Activated T-helper 1 cell treated with anti-CD3 and anti-CD28 coated beads, Interleukin-2, amount 50 U/mL, for 16 hours (primary cell): ENCODE data around the gene SLC37A4.
A peak's percentile ranks its signal among the peaks of the same experiment; 100 is the strongest.
"Not testable (repeated sequence)": the region's sequence is repeated elsewhere in the genome, so short reads cannot be mapped to it uniquely, and the experiment has no call there.

ENCODE experiments used
- DNase-seq, 2 donors: peaks; one replicate each; pipeline ENCODE4 v3.0.0-alpha.2; 2020; ENCODE audit warnings: low read depth in 1 of 2, low spot score in 1 of 2

The SLC37A4 gene

DNA sequence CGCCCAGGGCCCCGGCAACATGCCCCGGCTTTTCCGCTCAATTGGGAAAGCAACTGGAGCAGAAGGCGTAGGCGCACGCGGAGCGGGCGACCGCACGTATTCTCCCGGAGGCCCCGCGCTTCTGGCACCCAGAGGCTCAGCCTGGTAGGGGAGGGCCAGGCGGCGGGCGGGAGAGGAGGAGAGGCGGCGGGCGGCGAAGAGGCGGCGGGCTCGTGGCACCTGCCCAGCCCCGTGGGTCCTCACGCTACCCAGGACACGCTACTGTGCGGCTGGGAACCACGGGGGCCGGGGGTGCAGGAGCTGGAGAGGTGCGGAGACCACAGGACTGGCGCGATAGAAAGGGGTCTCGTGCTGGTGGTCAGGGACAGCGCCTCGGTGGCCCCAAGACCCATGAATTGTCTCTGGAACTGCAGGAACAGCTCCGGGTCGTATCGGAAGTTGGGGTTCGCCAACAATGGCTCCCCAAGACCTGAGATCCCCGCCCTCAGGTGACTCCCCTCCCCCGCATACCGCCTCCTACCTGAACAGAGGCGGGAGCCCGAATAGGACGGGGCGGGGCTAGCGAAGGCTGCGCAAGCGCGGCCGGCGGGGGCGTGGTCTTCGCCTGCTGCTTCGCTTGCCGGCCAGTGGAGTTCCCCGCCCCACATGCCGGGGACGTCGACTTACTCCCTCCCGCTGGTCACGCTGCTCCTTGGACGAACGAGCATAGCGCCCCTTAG lies at the start of gene SLC37A4:
Gene SLC37A4, minus strand, starts transcription at position 549 of the 719 bp plus-strand sequence.
- DNase-seq = peak; percentile 98 to 99

DNA sequence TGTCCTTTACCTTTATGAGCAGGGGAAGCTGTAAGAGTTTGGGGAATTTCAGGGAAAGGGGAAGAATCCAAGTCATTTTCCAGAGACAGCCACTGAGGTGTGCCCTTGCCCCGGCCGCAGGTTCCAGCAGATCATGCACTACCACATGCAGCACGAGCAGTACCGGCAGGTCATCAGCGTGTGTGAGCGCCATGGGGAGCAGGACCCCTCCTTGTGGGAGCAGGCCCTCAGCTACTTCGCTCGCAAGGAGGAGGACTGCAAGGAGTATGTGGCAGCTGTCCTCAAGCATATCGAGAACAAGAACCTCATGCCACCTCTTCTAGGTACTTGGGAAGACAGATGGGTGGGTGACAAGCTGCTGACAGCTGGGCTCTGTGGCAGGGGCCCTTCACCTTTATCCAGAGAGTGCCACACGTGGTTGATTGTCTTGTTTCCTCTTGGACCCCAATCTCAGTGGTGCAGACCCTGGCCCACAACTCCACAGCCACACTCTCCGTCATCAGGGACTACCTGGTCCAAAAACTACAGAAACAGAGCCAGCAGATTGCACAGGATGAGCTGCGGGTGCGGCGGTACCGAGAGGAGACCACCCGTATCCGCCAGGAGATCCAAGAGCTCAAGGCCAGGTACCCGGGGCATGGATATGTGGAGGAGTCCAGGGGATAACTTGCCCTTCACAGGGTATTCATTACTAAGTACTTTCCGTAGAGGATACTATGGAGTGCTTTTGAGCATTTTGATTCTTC lies 48.2 kb upstream of the SLC37A4 start:
- DNase-seq = no peak

- no peak for DNase-seq
These were observed 47.2 kb upstream of the SLC37A4 start for GRCh38 chr11:119077839-119078238.

- peak; percentile 96 to 97 for DNase-seq
These were observed 36.9 kb upstream of the SLC37A4 start, which contains the start of gene VPS11 for GRCh38 chr11:119067371-119068222. Gene VPS11 (plus strand): TSS chr11:119067818. CDS start chr11:119067824, 6 bp downstream.

GRCh38 chr11:119065369-119065768 lies 34.7 kb upstream of the SLC37A4 start:
- peak in 1 of 2 donors; percentile 17 for DNase-seq

GRCh38 chr11:119062779-119063178 lies 32.1 kb upstream of the SLC37A4 start:
- no peak for DNase-seq

DNA sequence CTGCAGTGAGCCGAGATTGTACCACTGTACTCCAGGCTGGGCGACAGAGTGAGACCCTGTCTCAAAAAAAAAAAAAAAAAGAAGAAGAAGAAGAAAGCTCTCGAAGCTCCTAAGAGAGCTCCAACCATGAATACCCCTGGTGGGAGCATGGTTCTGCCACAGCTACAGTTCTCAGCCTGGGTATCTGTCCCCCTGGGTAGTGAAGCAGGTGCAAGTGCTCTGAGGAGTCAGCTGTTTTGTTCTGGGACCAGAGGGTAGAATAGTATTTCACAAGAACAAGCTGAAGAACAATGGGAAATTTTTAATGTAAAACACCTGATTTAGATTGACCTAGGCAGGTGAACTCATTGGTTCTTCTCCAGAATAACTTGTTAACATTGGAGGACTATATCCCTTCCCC lies 30.6 kb upstream of the SLC37A4 start:
- DNase-seq = no peak

GRCh38 chr11:119059128-119059527 lies 28.5 kb upstream of the SLC37A4 start:
- DNase-seq = not testable (repeated sequence)

DNA sequence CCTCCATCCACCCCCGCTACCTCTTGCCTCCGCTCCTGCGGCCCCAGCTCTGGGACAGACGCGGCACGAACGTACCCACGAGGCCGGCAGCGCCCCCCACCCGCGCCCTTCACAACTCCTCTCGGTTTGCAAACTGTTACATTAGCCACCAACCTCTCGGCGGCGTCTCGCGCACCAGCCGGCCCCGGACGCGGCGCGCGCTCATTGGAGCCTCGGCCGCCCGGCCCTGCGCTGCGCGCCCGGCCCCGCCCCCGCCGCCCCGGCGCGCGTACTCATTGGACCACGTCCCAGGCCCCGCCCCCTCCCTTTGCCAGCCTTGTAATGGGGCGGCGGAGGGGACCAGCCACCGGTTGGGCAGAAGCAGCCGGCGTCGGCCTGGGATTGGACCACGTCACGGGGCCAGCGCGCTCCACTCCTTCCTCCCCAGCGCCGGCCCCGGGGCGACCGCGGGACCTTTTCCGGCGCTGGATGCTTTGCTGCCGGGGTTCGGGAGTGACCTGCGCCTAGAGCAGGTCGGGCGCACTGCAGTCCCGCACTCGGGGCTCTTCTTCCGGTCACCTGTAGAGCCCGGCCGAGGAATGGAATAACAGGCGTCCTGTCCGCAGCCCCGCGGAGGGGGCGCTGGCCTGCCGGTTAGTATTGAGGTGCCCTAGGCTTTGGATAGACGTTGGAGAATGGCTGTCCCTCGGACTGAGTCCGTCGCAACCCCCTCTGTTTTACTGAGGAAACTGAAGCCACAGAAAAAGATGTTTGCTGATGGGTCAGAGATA lies 26.5 kb upstream of the SLC37A4 start, which contains the start of gene HYOU1:
Gene HYOU1, minus strand, starts transcription at position 206 of the 770 bp plus-strand sequence. CDS start 1,045 bp downstream, outside the sequence.
- DNase-seq = peak; percentile 96 to 98

- DNase-seq = peak in 1 of 2 donors; percentile 36
These were observed 25.8 kb upstream of the SLC37A4 start for GRCh38 chr11:119056421-119056999.

GRCh38 chr11:119055901-119056300 lies 25.2 kb upstream of the SLC37A4 start:
- DNase-seq = no peak

DNA sequence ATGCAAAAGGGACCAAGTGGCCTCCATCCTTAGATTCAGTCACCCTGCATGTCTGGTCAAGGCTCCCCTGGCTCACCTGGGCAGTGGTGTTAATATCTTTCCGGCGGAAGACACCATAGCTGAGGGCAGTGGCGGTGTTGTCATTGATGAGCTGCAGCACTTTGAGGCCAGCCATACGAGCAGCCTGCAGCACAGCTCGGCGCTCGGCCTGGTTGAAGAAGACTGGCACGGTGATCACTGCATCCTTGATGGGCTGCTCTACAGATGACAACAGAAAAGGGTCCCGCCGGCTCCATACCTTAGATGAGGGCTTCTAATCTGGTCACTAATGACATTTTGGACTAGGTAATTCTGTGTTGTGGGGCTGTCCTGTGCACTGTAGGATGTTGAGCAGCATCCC lies 23.7 kb upstream of the SLC37A4 start:
- DNase-seq = no peak

- DNase-seq = no peak
These were observed 21.6 kb upstream of the SLC37A4 start for GRCh38 chr11:119052163-119052814.

GRCh38 chr11:119051440-119052162 lies 20.9 kb upstream of the SLC37A4 start:
- no peak for DNase-seq

- DNase-seq = no peak
These were observed 18.4 kb upstream of the SLC37A4 start for GRCh38 chr11:119049081-119049480.

GRCh38 chr11:119048644-119049043 lies 18.0 kb upstream of the SLC37A4 start:
- no peak for DNase-seq

GRCh38 chr11:119047205-119047604 lies 16.5 kb upstream of the SLC37A4 start:
- no peak for DNase-seq

GRCh38 chr11:119046489-119046888 lies 15.8 kb upstream of the SLC37A4 start:
- no peak for DNase-seq

DNA sequence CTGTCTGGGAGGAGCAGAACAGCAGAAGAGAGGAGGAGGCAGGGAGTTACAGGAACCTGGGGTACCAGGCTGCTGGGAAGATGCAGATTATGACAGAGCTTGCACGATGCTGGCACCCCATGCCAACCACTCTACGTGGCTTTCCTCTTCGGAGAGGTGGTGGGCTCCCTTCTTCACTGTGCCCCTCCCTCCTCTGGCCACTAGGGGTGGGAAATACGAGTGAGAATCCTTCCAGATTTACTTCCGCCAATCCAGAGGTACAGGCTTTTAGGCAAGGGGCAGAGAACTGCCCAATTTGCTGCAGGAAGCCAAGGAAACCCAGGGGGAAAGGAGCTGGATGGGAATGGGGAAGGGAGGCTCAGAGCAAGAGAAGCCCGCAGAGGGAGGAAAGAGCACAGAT lies 14.0 kb upstream of the SLC37A4 start:
- no peak for DNase-seq
